ENCODE results near the gene MRPL41. TPM values are rescaled to one million over a fixed set of nuclear protein-coding genes. Genes with fewer than 3 reads are reported as not detected.

The MRPL41 gene
- total RNA-seq, 4 donors from 2014 or later, result 8.6 to 47.9 (median 30.5) TPM

- Histone ChIP-seq H3K4me3 (no peak overlapping the region), H3K36me3 (no peaks in the 10 kb centered on the region), H3K9me3 (no peaks in the 10 kb centered on the region), H3K27me3 (no peaks in the 10 kb centered on the region), H3K27ac (no peak overlapping the region), H3K4me1 (peaks cover 5% of the 10 kb centered on the region in 2 donors)
- DNase-seq, result no peak
- TF ChIP-seq CTCF (IDR thresholded peaks at IDR 0.05) (no peak), POLR2A (IDR thresholded peaks at IDR 0.05) (no peak)
- intact Hi-C loops (cut with DNase I; ENCODE audit: low total_unique reads), result no loop called here
Observed at GRCh38 chr9:137581361-137582285, 29.9 kb downstream of the MRPL41 start.

- Histone ChIP-seq H3K9me3 (no peaks in the 10 kb centered on the region), H3K4me1 (peaks cover 4 to 5% of the 10 kb centered on the region in 2 donors), H3K27ac (no peak overlapping the region), H3K27me3 (no peaks in the 10 kb centered on the region), H3K4me3 (no peak overlapping the region), H3K36me3 (no peaks in the 10 kb centered on the region)
- intact Hi-C loops (cut with DNase I; ENCODE audit: low total_unique reads), result no loop called here
- DNase-seq, result no peak
- TF ChIP-seq CTCF (IDR thresholded peaks at IDR 0.05), result no peak
- TF ChIP-seq POLR2A (IDR thresholded peaks at IDR 0.05), result no peak
Observed at GRCh38 chr9:137582286-137582860, 30.7 kb downstream of the MRPL41 start.

GRCh38 chr9:137583347-137583746 is 31.7 kb downstream of the MRPL41 start:
- H3K9me3 ChIP-seq, result no peaks in the 10 kb centered on the region
- intact Hi-C loops (cut with DNase I; ENCODE audit: low total_unique reads), result no loop called here
- TF ChIP-seq CTCF (IDR thresholded peaks at IDR 0.05), result no peak
- TF ChIP-seq POLR2A (IDR thresholded peaks at IDR 0.05), result no peak
- no peaks in the 10 kb centered on the region for H3K27me3 ChIP-seq
- no peak overlapping the region for H3K27ac ChIP-seq
- H3K4me3 ChIP-seq, result no peak overlapping the region
- H3K4me1 ChIP-seq, result peaks cover 0 to 5% of the 10 kb centered on the region in 2 donors
- no peak for DNase-seq
- H3K36me3 ChIP-seq, result no peaks in the 10 kb centered on the region

GRCh38 chr9:137583957-137584356 is 32.3 kb downstream of the MRPL41 start:
- intact Hi-C loops (cut with DNase I; ENCODE audit: low total_unique reads), result no loop called here
- Histone ChIP-seq H3K9me3 (no peaks in the 10 kb centered on the region), H3K27me3 (no peaks in the 10 kb centered on the region), H3K4me3 (no peak overlapping the region), H3K27ac (no peak overlapping the region), H3K4me1 (peaks cover 0 to 5% of the 10 kb centered on the region in 2 donors), H3K36me3 (no peaks in the 10 kb centered on the region)
- DNase-seq, result no peak
- TF ChIP-seq CTCF (IDR thresholded peaks at IDR 0.05) (no peak), POLR2A (IDR thresholded peaks at IDR 0.05) (no peak)

GRCh38 chr9:137586854-137587253 is 35.2 kb downstream of the MRPL41 start:
- intact Hi-C loops (cut with DNase I; ENCODE audit: low total_unique reads), result no loop called here
- no peaks in the 10 kb centered on the region for H3K36me3 ChIP-seq
- H3K27me3 ChIP-seq, result no peaks in the 10 kb centered on the region
- TF ChIP-seq CTCF (IDR thresholded peaks at IDR 0.05), result no peak
- no peak overlapping the region for H3K4me3 ChIP-seq
- H3K9me3 ChIP-seq, result no peaks in the 10 kb centered on the region
- H3K27ac ChIP-seq, result no peak overlapping the region
- H3K4me1 ChIP-seq, result peaks cover 0 to 9% of the 10 kb centered on the region in 2 donors
- DNase-seq, result no peak

Data from uterus (tissue), 4 donors.